Measurements from ENCODE around the gene CD44. TPM values are rescaled to one million over a fixed set of nuclear protein-coding genes. Genes with fewer than 3 reads are reported as not detected.

Gene CD44
- total RNA-seq, 3 donors from 2014 or later = 105 to 154 (median 136) TPM

- DNase-seq (peak; percentile 35 to 71 (median 60)), ATAC-seq (peak; percentile 12)
- TF ChIP-seq, protein P1, sequence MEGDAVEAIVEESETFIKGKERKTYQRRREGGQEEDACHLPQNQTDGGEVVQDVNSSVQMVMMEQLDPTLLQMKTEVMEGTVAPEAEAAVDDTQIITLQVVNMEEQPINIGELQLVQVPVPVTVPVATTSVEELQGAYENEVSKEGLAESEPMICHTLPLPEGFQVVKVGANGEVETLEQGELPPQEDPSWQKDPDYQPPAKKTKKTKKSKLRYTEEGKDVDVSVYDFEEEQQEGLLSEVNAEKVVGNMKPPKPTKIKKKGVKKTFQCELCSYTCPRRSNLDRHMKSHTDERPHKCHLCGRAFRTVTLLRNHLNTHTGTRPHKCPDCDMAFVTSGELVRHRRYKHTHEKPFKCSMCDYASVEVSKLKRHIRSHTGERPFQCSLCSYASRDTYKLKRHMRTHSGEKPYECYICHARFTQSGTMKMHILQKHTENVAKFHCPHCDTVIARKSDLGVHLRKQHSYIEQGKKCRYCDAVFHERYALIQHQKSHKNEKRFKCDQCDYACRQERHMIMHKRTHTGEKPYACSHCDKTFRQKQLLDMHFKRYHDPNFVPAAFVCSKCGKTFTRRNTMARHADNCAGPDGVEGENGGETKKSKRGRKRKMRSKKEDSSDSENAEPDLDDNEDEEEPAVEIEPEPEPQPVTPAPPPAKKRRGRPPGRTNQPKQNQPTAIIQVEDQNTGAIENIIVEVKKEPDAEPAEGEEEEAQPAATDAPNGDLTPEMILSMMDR (IDR thresholded peaks at IDR 0.05) = no peak
- intact Hi-C loops (cut with DNase I, micrococcal nuclease) = no loop called here
- peaks cover 23% of the 10 kb centered on the region for H3K4me1 ChIP-seq (ENCODE audit: low read depth)
- no peak overlapping the region for H3K4me3 ChIP-seq
- no peaks in the 10 kb centered on the region for H3K9me3 ChIP-seq
- H3K36me3 ChIP-seq (ENCODE audit: low read depth) = no peaks in the 10 kb centered on the region
These were observed 6.3 kb downstream of the CD44 start for GRCh38 chr11:35145271-35145670.

DNA sequence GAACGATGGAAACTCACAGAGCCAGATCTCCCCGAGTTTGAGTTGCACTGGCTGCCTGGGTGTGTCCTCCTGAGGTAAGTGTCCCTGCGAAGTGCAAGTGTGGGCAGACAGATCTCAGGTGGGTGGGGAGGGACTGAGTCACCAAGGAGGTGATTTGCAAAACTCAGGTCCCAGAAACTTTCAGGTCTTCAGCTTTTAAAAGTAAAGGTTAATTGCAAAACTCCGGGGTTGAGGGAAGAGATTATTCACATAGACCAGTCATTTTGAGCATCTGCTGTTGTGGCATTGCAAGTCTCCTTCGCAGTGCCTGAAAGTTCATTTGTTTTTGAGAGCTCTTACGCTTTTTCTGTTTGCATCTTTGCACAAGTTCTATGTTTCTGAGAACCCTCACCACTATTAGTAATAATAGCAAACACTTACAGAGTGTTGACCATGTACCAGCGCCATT lies 7.1 kb downstream of the CD44 start:
- Histone ChIP-seq H3K4me3 (no peak overlapping the region), H3K4me1 (ENCODE audit: low read depth) (peaks cover 22% of the 10 kb centered on the region), H3K9me3 (no peaks in the 10 kb centered on the region), H3K36me3 (ENCODE audit: low read depth) (no peaks in the 10 kb centered on the region)
- TF ChIP-seq, protein P1 (IDR thresholded peaks at IDR 0.05) = no peak
- ATAC-seq (peak; percentile 8), DNase-seq (no peak)
- intact Hi-C loops (cut with DNase I, micrococcal nuclease) = no loop called here

- H3K4me3 ChIP-seq = no peak overlapping the region
- H3K9me3 ChIP-seq = no peaks in the 10 kb centered on the region
- peaks cover 18% of the 10 kb centered on the region for H3K4me1 ChIP-seq (ENCODE audit: low read depth)
- H3K36me3 ChIP-seq (ENCODE audit: low read depth) = no peaks in the 10 kb centered on the region
- TF ChIP-seq, protein P1 (IDR thresholded peaks at IDR 0.05) = no peak
- ATAC-seq (no peak), DNase-seq (no peak)
- intact Hi-C loops (cut with DNase I, micrococcal nuclease) = no loop called here
These were observed 7.7 kb downstream of the CD44 start for GRCh38 chr11:35146711-35147110.

DNA sequence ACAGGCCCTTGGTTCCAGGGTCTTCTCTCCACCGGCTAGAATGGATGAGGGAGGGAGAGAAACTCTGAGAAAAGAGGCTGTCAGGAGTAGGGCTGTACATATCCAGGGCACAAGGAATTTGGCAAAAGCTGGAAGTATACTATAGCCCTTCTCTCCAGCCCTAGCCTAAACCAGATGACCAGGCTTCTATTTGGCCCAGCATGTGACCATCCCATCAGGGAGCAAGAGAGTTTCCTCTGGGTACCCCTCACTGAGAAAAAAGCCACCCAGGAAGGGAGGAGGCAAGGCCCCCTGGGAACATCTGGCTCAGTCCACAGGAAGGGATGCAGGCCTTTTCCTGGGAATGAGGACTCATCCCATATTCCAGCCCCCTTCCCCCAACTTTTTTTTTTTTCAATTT lies 8.3 kb downstream of the CD44 start:
- TF ChIP-seq, protein P1 (IDR thresholded peaks at IDR 0.05) = no peak
- H3K4me1 ChIP-seq (ENCODE audit: low read depth) = peaks cover 18% of the 10 kb centered on the region

DNA sequence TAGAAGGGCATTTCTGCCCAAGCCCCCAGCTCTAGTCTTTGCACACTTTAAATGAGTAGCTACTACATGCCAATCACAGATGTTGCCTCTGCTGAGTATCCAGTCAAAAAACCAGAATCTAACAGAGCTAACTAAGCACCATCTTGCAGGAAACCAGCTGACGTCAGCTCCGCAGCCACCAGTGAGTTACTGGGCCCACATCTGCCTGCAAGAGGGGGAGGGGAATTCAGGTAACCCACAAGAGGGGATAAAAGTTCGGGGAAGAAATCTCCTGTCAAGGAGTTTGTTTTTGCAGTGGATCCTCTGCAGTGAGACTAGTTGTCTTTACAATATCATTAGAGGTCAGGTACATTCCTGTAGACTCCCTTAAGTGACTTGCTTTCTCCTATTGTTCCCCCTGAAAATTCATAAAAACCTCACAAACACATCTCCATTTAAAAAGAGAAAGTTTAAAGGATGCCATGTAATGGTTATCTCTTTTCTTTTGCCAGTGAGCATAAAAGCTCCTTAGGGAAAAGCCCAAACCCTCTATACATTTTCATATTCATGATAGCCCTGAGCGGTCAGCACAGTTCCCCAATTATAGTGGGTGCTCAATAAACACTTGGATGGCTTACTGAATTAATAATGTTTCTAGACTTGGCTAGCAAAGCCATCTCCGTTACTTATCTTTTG lies 9.3 kb downstream of the CD44 start:
- TF ChIP-seq, protein P1 (IDR thresholded peaks at IDR 0.05) = no peak
- ATAC-seq (no peak), DNase-seq (no peak)
- H3K36me3 ChIP-seq (ENCODE audit: low read depth) = no peaks in the 10 kb centered on the region
- peaks cover 14% of the 10 kb centered on the region for H3K4me1 ChIP-seq (ENCODE audit: low read depth)
- H3K4me3 ChIP-seq = no peak overlapping the region
- H3K9me3 ChIP-seq = no peaks in the 10 kb centered on the region
- intact Hi-C loops (cut with DNase I, micrococcal nuclease) = no loop called here

More for the DNA sequence above, 8.3 kb downstream of the CD44 start:
- Histone ChIP-seq H3K4me3 (no peak overlapping the region), H3K9me3 (no peaks in the 10 kb centered on the region), H3K36me3 (ENCODE audit: low read depth) (no peaks in the 10 kb centered on the region)
- DNase-seq (no peak), ATAC-seq (no peak)
- intact Hi-C loops (cut with DNase I, micrococcal nuclease) = no loop called here

Measured in mucosa of descending colon (tissue), 3 donors.